ENCODE measurements around the gene TPGS1.
A peak's percentile ranks its signal among the peaks of the same experiment; 100 is the strongest.

TPGS1 gene

DNA sequence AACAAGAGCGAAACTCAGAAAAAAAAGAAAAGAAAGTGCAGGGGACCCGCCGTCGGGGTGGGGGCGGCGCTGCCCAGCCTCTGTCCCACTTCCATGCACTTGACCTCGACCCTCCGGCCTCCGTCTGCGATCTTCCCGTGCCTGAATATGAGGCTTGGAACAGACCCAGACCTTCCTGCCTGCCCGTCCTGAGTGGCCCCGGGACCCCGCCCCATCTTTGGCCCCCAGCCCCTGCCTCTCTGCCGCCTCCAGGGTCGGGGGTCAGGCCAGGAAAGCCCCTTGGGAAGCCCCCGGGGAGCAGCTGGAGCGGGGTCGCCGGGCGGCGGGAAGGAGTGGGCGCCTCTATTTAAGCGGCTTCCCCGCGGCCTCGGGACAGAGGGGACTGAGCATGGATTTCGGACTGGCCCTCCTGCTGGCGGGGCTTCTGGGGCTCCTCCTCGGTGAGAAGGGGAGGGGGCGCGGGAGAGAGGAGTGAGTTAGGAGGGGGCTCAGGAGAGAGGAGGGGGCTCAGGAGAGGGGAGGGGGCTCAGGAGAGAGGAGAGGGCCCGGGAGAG is 11.1 kb upstream of the TPGS1 start, which contains the start of gene MADCAM1:
MADCAM1 (plus strand) TSS at position 375 of the 554 bp plus-strand sequence; CDS start at position 389, 14 bp downstream.
- DNase-seq (ENCODE audit: low spot score) = peak; percentile 49

DNA sequence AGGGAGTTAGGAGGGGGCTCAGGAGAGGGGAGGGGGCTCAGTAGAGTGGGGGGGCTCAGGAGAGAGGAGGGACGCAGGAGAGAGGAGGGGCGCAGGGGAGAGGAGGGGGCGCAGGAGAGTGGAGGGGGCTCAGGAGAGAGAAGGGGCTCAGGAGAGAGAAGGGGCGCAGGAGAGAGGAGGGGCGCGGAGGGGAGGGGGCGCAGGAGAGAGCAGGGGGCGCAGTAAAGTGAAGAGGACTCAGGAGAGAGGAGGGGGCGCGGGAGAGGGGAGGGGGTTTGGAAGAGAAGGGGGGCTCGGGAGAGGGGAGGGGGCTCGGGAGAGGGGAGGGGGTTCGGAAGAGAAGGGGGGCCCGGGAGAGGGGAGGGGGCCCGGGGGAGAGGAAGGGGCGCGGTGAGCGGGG is 10.3 kb upstream of the TPGS1 start:
- DNase-seq (ENCODE audit: low spot score) = no peak

- peak; percentile 60 for DNase-seq (ENCODE audit: low spot score)
These were observed 9.8 kb upstream of the TPGS1 start for GRCh38 chr19:497491-497868.

DNA sequence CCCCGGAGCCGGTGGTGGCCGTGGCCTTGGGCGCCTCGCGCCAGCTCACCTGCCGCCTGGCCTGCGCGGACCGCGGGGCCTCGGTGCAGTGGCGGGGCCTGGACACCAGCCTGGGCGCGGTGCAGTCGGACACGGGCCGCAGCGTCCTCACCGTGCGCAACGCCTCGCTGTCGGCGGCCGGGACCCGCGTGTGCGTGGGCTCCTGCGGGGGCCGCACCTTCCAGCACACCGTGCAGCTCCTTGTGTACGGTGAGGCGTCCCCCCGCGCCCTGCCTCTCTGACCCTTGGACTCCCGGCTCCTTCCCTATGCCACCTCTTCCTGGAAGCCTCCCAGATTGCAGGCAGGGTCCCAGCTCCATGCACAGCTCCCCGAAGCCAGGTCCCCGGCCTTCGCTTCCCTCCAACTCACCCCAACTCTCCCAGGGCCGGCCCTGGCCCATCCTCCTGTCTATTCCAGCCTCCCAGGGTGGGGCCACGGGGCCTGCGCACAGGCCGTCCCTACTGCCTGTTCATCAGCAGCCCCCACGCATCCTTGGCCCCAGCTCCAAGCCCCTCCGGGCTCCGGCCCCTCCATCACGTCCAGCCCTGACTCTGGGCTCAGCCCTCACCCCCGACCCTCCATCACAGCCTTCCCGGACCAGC is 9.3 kb upstream of the TPGS1 start:
- no peak for DNase-seq (ENCODE audit: low spot score)

GRCh38 chr19:498511-498891 is 8.8 kb upstream of the TPGS1 start:
- DNase-seq (ENCODE audit: low spot score) = peak; percentile 51

GRCh38 chr19:498977-499623 is 8.2 kb upstream of the TPGS1 start:
- no peak for DNase-seq (ENCODE audit: low spot score)

DNA sequence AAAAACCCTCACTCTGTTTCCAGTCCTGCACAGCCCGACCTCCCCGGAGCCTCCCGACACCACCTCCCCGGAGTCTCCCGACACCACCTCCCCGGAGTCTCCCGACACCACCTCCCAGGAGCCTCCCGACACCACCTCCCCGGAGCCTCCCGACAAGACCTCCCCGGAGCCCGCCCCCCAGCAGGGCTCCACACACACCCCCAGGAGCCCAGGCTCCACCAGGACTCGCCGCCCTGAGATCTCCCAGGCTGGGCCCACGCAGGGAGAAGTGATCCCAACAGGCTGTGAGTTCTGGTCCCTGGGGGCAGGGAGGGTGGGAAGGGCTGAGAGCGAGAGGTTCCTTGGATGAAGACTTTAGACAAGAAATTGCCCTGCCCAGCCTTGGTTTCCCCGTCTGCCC is 5.7 kb upstream of the TPGS1 start:
- DNase-seq (ENCODE audit: low spot score) = peak; percentile 45

DNA sequence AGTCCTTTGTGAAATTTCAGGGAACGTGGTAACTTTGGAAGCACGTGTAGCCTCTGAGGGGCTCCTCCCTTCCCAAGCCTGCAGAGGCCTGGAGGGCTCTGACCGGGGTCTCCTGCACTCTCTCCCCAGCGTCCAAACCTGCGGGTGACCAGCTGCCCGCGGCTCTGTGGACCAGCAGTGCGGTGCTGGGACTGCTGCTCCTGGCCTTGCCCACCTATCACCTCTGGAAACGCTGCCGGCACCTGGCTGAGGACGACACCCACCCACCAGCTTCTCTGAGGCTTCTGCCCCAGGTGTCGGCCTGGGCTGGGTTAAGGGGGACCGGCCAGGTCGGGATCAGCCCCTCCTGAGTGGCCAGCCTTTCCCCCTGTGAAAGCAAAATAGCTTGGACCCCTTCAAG is 2.7 kb upstream of the TPGS1 start:
- DNase-seq (ENCODE audit: low spot score) = no peak

- peak; percentile 96 for DNase-seq (ENCODE audit: low spot score)
These were observed 652 bp upstream of the TPGS1 start for GRCh38 chr19:506404-507285.

DNA sequence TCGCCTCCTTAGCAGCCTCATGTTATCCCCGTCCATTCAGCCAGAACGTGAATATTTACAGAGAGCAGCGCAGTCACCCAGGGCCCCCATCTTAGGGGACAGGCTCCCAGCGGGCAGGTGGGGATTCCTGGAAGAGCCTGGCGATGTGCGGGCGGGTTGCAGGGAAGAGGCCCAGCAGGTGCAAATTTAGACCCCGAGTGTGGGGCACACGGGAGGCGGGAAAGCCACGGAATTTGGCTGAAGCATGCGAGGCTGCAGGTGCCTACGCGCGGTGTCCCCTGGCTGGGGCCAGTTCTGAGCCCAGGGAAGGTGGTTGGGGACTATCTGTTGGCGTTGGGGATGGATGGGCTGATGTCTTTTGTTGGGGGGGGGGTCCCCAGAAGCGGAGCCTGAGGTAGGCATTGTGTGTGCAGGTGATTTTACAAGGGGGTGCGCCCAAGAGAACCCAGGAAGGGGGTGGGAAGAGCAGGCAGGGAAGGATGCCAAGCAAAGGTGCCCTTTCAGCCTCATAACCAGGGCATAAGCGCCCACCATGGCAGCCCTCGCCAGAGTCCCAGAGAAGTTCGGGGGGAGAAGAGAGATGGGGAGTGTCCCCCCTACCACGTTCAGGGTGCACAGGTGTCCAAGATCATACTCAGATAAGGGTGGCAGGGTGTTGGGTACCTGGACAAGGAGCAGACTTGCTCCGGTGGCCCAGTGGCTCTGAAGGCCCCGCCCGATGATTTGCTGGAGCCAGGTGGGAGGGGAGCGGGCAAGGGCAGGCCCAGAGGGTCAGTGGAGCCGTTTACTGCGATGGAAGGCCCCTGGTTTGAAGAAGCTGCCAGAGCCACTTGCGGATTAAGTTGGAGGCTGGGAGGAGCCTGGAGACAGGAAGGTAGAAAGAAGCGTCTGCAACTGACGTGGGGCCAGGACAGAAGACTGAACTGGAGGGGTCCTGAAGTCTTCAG is 1.2 kb downstream of the TPGS1 start:
- no peak for DNase-seq (ENCODE audit: low spot score)

GRCh38 chr19:510606-511100 is 3.4 kb downstream of the TPGS1 start:
- peak; percentile 95 for DNase-seq (ENCODE audit: low spot score)

DNA sequence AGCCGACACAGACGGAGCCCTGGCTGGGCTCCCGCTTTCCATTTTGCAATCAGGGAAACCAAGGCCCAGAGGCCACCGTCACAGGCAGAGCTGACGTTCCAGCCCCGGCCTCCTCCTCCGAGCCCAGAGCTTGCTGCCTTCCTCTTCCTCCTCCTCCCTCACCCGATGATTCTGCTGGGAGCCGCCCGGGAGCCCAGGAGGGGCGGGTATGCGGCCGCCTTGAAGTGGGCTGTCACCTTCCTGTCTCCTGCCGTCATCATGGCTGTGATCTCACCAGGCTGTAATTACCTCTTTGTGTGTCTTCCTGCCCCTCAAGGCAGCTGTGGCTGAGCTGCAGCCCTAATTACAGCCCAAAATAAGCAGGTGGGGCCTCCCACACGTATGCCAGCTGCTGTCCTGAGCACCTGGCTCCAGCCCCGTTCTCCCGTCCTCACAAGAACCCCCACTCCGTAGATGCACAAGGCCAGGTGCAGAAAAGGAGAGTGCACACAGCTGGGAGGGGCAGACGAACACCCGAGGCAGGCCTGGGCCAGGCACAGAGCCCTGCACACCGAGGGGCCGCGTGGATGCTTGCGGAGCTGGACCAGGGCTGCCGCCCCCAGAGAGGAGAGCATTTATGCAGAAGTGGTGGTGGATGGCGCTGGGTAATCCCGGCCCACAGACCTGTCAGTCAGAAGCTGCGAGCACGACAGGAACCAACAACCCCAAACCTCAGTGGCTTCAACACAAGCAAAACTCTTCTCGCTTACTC is 4.0 kb downstream of the TPGS1 start:
- no peak for DNase-seq (ENCODE audit: low spot score)

DNA sequence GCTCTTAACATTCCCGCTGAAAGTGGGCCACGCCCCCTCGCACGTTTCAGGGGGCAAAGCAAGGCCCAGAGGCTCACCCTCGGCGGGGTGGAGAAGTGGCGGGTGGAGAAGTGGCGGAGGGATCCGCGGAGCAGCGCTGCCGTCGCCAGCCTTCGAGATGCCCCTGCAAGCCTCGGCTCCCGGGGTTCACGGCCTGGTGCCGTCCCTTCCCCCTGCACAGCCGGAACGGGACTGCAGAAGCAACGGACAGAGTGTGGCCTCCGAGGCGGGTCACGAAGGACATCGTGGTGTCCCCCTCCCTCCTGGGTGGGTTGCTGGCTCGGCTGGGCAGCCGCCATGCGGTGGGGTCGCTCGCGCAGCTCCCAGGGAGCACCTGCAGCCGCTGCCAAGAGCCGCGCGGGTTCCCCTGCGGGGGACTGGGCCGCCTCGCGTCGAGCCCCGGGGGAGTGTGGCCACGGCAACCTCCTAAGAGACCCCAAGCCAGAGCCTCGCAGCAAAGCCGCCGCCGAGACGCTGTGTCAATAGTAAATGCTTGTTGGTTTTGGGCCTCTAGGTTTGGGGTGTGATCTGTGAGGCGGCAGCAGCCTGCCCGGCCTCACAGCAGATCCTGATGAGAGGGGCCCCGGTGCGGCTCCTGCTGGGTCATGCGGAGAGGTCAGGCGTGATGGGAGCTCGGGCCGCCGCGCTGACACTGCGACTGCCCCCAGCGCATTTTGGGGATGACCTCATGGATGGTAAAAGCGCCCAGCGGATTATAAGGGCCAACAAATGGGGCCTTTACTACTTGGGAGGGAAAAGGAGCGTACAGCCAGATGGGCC is 5.5 kb downstream of the TPGS1 start:
- no peak for DNase-seq (ENCODE audit: low spot score)

DNA sequence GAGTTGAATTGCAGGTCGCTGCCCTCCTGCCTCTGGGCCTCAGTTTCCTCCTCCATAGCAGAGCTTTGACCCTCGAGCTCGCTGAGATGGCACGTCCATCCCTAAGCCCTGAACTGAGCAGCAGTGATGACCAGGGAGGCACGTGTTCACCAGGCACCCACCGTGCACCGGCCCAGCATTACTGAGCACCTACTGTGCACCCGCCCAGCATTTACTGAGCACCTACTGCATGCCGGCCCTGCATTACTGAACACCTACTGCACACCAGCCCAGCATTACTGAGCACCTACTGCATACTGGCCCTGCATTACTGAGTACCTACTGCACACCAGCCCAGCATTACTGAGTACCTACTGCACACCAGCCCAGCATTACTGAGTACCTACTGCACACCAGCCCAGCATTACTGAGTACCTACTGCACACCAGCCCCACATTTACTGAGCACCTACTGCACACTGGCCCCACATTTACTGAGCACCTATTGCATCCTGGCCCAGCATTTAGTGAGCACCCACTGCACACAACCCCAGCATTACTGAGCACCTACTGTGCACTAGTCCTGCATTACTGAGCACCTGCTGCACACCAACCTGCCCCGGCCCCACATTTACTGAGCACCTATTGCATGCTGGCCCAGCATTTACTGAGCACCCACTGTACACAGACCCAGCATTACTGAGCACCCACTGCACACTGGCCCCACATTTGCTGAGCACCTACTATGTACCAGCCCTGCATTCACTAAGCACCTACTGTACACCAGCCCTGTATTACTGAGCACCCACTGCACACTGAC is 6.3 kb downstream of the TPGS1 start:
- no peak for DNase-seq (ENCODE audit: low spot score)

GRCh38 chr19:514166-514663 is 6.9 kb downstream of the TPGS1 start:
- DNase-seq (ENCODE audit: low spot score) = no peak

- peak; percentile 87 for DNase-seq (ENCODE audit: low spot score)
These were observed 10.7 kb downstream of the TPGS1 start for GRCh38 chr19:517721-518597.

GRCh38 chr19:518598-519231 is 11.4 kb downstream of the TPGS1 start:
- peak; percentile 84 for DNase-seq (ENCODE audit: low spot score)
